Epithelial cell of esophagus (primary cell): ENCODE results near the gene CORO1A.
"Not testable (repeated sequence)": the region's sequence is repeated elsewhere in the genome, so short reads cannot be mapped to it uniquely, and the experiment has no call there.

Experiments used
- DNase-seq: peaks from one replicate; pipeline ENCODE4 v3.0.0; 2010; ENCODE audit warnings: low read depth
- H3K4me3 ChIP-seq: 2 replicates; pipeline ENCODE4 v1.5.1; 2011; ENCODE audit warnings: mild to moderate bottlenecking, low read length, control low read depth
- CTCF ChIP-seq: IDR thresholded peaks from 2 replicates; pipeline ENCODE4 v1.5.1; 2011; ENCODE audit warnings: low read depth, mild to moderate bottlenecking, low read length, control low read depth, inconsistent platforms; ENCODE audit not compliant: insufficient read depth; ENCODE audit errors: missing control alignments

CORO1A gene

GRCh38 chr16:30186444-30186781, 3.0 kb downstream of the CORO1A start:
- no peak overlapping the region for H3K4me3 ChIP-seq
- DNase-seq = no peak
- no peak for TF ChIP-seq CTCF

- peak; percentile 76 for TF ChIP-seq CTCF
- peak; percentile 60 for DNase-seq
- no peak overlapping the region for H3K4me3 ChIP-seq
Measured at GRCh38 chr16:30186782-30187555, 3.6 kb downstream of the CORO1A start.

GRCh38 chr16:30187556-30187865, 4.1 kb downstream of the CORO1A start:
- TF ChIP-seq CTCF = no peak
- no peak for DNase-seq
- H3K4me3 ChIP-seq = no peak overlapping the region

GRCh38 chr16:30187971-30188561, 4.7 kb downstream of the CORO1A start:
- no peak for DNase-seq
- TF ChIP-seq CTCF = no peak
- H3K4me3 ChIP-seq = no peak overlapping the region

- H3K4me3 ChIP-seq, DNase-seq: not testable (repeated sequence)
Measured at GRCh38 chr16:30191158-30191557, 7.8 kb downstream of the CORO1A start.

GRCh38 chr16:30193098-30193497, 9.7 kb downstream of the CORO1A start:
- not testable (repeated sequence) for DNase-seq, H3K4me3 ChIP-seq

GRCh38 chr16:30193615-30194014, 10.2 kb downstream of the CORO1A start, which contains the start of the genes BOLA2B and SLX1A:
TSS of gene BOLA2B (minus strand) at chr16:30193666. CDS start at chr16:30193595, 71 bp downstream.
TSS of gene SLX1A (plus strand) at chr16:30193875. CDS start at chr16:30194085, 210 bp downstream.
- peak within 1 kb of the TSS; percentile 38 for H3K4me3 ChIP-seq
- DNase-seq = not testable (repeated sequence)

- not testable (repeated sequence) for DNase-seq
- H3K4me3 ChIP-seq = peak overlapping the region; percentile 38
Measured at GRCh38 chr16:30194172-30194925, 10.9 kb downstream of the CORO1A start.

- DNase-seq, H3K4me3 ChIP-seq: not testable (repeated sequence)
Measured at GRCh38 chr16:30197001-30197400, 13.6 kb downstream of the CORO1A start.

- DNase-seq, H3K4me3 ChIP-seq: not testable (repeated sequence)
Measured at GRCh38 chr16:30199049-30199448, 15.6 kb downstream of the CORO1A start, which contains the start of gene SULT1A3. TSS of gene SULT1A3 (plus strand) at chr16:30199255. CDS start at chr16:30200729, 1,474 bp downstream.

GRCh38 chr16:30199608-30200343, 16.4 kb downstream of the CORO1A start:
- H3K4me3 ChIP-seq, DNase-seq: not testable (repeated sequence)

- H3K4me3 ChIP-seq = peak overlapping the region; percentile 20
- DNase-seq = not testable (repeated sequence)
Measured at GRCh38 chr16:30205541-30206236, 22.3 kb downstream of the CORO1A start.

GRCh38 chr16:30206252-30206651, 22.9 kb downstream of the CORO1A start:
- H3K4me3 ChIP-seq, DNase-seq: not testable (repeated sequence)
